HG02678 (cell line): ENCODE data around the gene VLDLR.
"Not testable (repeated sequence)": the region's sequence is repeated elsewhere in the genome, so short reads cannot be mapped to it uniquely, and the experiment has no call there.

Source experiments
- ATAC-seq: cut with Tn5 transposase; IDR thresholded peaks from one replicate; pipeline ENCODE4 v1.9.1; 2021; ENCODE audit warnings: mild to moderate bottlenecking, moderate library complexity; ENCODE audit not compliant: unreplicated experiment

Gene VLDLR

GRCh38 chr9:2707256-2707655, 85.7 kb downstream of the VLDLR start:
- not testable (repeated sequence) for ATAC-seq
